NCI-H69 (cell line): ENCODE results near the gene ZNF724.

Source experiments
- DNase-seq: peaks from one replicate; lab custom pipeline; 2025; lab: John Stamatoyannopoulos, UW

The ZNF724 gene

GRCh38 chr19:23241419-23241818 is 8.8 kb downstream of the ZNF724 start:
- DNase-seq, result no peak

- no peak for DNase-seq
Measured at GRCh38 chr19:23222998-23223652, 27.1 kb downstream of the ZNF724 start.

GRCh38 chr19:23203841-23204344 is 46.3 kb downstream of the ZNF724 start:
- no peak for DNase-seq

GRCh38 chr19:23190341-23190740 is 59.9 kb downstream of the ZNF724 start:
- DNase-seq, result no peak

- DNase-seq, result peak; percentile 9
Measured at GRCh38 chr19:23183251-23183650, 66.9 kb downstream of the ZNF724 start.
